BLaER1 (cell line): ENCODE results near the gene PRG3.

ENCODE experiments used
- H3K27ac ChIP-seq: shearing (Covaris generic); formaldehyde crosslinking; 2 replicates; pipeline ENCODE4 v1.8.1; 2022
- H3K27me3 ChIP-seq: shearing (Covaris generic); formaldehyde crosslinking; 2 replicates; pipeline ENCODE4 v1.8.1; 2022
- H3K36me3 ChIP-seq: shearing (Covaris generic); formaldehyde crosslinking; 2 replicates; pipeline ENCODE4 v1.8.1; 2022
- H3K4me1 ChIP-seq: shearing (Covaris generic); formaldehyde crosslinking; 2 replicates; pipeline ENCODE4 v1.8.1; 2022
- H3K4me2 ChIP-seq: shearing (Covaris generic); formaldehyde crosslinking; 2 replicates; pipeline ENCODE4 v1.8.1; 2022
- H3K4me3 ChIP-seq: shearing (Covaris generic); formaldehyde crosslinking; 2 replicates; pipeline ENCODE4 v1.8.1; 2022
- H3K9ac ChIP-seq: shearing (Covaris generic); formaldehyde crosslinking; 2 replicates; pipeline ENCODE4 v1.8.1; 2022
- H3K9me3 ChIP-seq: shearing (Covaris generic); formaldehyde crosslinking; 2 replicates; pipeline ENCODE4 v1.8.1; 2022
- H4K20me1 ChIP-seq: shearing (Covaris generic); formaldehyde crosslinking; 2 replicates; pipeline ENCODE4 v1.8.1; 2022
- Cebpa-rat ChIP-seq: shearing (Covaris generic); IDR thresholded peaks from 2 replicates; pipeline ENCODE4 v1.8.1; 2022

PRG3 gene

DNA sequence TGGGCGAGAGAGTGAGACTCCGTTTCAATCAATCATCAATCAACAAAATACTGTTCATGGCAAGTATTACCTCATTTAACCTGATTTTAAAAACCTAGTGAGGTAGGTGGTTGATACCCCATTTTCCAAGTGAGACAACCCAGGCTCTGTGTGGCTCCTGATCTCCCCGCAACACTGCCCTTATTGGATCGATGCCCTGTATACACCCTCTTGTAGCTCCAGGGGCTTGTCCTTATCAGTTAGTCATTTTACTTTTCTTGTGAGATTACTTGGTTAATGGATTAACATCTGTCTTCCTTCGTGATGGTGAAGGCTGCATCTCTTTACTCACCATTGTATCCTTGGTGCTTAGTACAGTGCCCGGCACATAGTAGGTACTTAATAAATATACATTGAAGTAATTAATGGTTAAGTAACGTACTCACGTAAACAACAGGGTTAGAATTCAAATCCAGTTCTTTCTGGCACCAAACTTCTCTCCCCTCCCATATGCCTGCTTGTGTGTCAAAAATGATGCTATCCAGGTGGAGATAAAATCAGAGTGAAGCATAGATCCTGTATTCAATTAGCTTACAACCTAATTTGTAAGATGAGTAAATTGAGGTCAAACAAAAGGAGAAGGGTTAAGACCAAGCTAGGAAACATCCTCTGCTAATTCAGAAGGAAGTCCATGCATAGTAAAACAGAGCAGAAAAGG, 11.3 kb upstream of the PRG3 start:
- H3K9ac ChIP-seq, result no peak overlapping the region
- no peak overlapping the region for H3K4me2 ChIP-seq

DNA sequence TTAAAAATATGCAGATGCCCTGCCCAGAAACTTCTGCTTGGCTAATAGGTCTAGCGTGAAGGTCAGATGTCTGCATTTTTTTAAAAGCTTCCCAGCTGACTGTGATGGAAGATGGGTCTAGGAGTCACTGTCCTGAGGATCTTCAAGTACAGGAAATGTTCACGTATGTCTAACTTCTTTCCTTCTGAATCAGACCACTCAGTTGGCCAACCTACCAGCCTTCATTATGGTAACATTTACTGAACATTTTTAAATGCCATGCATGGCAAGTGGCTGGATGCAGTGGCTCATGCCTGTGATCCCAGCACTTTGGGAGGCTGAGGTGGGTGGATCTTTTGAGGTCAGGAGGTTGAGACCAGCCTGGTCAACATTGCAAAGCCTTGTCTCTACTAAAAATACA, 10.6 kb upstream of the PRG3 start:
- Histone ChIP-seq H3K4me2 (no peak overlapping the region), H3K9ac (no peak overlapping the region), H3K27ac (no peak overlapping the region), H3K36me3 (0 out of 2 replicates have a peak, but pooled peaks cover 8% of the 10 kb centered on the region), H4K20me1 (no peaks in the 10 kb centered on the region), H3K4me3 (no peak overlapping the region), H3K27me3 (no peaks in the 10 kb centered on the region), H3K9me3 (no peaks in the 10 kb centered on the region), H3K4me1 (0 out of 2 replicates have a peak, but pooled peaks cover 8% of the 10 kb centered on the region)
- no peak for TF ChIP-seq Cebpa-rat

More for the DNA sequence above, 11.3 kb upstream of the PRG3 start:
- H4K20me1 ChIP-seq, result no peaks in the 10 kb centered on the region
- 0 out of 2 replicates have a peak, but pooled peaks cover 8% of the 10 kb centered on the region for H3K36me3 ChIP-seq
- no peaks in the 10 kb centered on the region for H3K9me3 ChIP-seq
- H3K27ac ChIP-seq, result no peak overlapping the region
- no peak overlapping the region for H3K4me3 ChIP-seq
- 0 out of 2 replicates have a peak, but pooled peaks cover 8% of the 10 kb centered on the region for H3K4me1 ChIP-seq
- TF ChIP-seq Cebpa-rat, result no peak
- H3K27me3 ChIP-seq, result no peaks in the 10 kb centered on the region

DNA sequence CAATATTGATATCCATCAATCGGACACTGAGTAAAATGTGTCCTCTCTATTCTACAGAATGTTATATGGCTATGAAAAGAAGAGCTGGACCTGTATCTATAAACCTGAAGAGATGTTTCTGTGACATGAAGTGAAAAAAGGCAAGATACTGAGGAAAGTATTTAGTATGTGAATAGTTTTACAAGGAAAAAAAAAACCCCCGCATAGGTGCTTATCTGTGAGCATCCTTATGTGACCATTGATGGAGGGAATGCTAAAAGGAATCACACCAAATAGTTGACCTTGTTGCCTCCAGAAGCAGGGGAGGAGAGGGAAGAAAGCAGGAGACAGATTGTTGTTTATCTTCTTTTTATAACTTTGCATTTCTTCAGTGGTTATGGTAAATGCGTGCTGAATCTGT, 10.2 kb upstream of the PRG3 start:
- Histone ChIP-seq H3K4me2 (no peak overlapping the region), H3K27me3 (no peaks in the 10 kb centered on the region), H3K9me3 (no peaks in the 10 kb centered on the region), H3K36me3 (0 out of 2 replicates have a peak, but pooled peaks cover 8% of the 10 kb centered on the region), H3K4me1 (0 out of 2 replicates have a peak, but pooled peaks cover 5% of the 10 kb centered on the region), H3K27ac (no peak overlapping the region), H3K4me3 (no peak overlapping the region), H4K20me1 (no peaks in the 10 kb centered on the region), H3K9ac (no peak overlapping the region)
- TF ChIP-seq Cebpa-rat, result no peak

DNA sequence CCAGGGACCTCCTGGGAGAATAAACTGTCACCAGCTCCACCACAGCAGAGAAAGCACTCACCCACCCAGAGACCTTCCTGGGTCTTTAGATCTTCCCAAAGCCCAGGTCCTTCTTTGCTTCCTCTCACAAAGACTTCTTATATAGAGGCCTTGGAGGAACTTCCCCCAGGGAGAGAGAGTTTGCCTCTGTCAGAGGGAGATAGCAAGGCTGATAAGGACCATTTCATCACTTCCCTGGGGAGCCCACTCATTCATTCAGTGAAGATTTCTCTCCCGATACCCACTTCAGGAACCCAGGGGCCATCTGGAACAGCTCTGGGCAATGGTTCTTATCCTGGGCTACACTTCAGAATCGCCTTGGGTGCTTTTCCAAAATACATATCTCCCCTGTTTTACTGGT, 9.6 kb upstream of the PRG3 start, which contains the start of gene PRG2:
PRG2 (minus strand) TSS at position 116 of the 400 bp plus-strand sequence. CDS start 706 bp downstream, outside the sequence.
- no peaks in the 10 kb centered on the region for H3K9me3 ChIP-seq
- no peak for TF ChIP-seq Cebpa-rat
- no peak within 1 kb of the TSS for H3K27ac ChIP-seq
- H3K4me2 ChIP-seq, result no peak within 1 kb of the TSS
- no peaks in the 10 kb centered on the region for H3K4me1 ChIP-seq
- H3K36me3 ChIP-seq, result 0 out of 2 replicates have a peak, but pooled peaks cover 8% of the 10 kb centered on the region
- H4K20me1 ChIP-seq, result no peaks in the 10 kb centered on the region
- H3K9ac ChIP-seq, result no peak within 1 kb of the TSS
- H3K27me3 ChIP-seq, result no peaks in the 10 kb centered on the region
- H3K4me3 ChIP-seq, result no peak within 1 kb of the TSS

DNA sequence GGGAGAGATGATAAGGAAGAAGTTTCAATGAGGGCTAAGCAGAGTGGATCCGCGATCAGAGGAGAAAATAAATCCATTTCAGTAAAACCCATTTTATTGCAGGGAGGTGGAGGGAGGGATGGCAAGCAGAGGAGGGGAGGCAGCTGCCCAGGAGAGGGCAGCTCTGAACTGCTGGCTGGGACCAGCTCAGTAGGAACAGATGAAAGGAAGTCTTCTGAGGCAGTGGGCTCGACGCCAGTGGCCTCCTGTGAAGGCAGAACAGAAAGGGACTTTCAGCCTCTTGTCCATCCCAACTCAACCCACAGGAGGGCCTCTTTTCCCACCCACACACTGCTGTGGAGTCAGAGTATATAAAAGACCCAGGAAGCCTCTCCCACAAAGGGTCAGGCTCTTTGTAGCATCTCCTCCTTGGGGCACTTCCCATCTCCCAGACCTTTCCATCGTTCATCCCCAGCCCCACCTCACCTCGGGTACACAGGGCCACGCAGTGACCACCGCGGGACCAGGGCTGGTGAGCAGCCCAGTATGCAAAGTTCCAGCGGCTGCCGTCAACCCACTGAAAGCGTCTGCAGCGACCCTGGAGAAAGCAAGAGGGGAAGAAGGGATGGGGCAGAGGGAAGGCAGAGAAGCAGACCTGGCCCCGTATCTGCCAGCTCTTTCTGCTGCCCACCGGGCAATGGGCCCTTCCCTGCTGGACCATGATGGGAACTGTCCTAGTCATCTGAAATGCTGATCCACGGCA, 6.5 kb upstream of the PRG3 start:
- no peaks in the 10 kb centered on the region for H3K9me3 ChIP-seq
- no peak overlapping the region for H3K4me2 ChIP-seq
- H3K4me1 ChIP-seq, result no peaks in the 10 kb centered on the region
- H3K27me3 ChIP-seq, result no peaks in the 10 kb centered on the region
- H3K4me3 ChIP-seq, result no peak overlapping the region
- TF ChIP-seq Cebpa-rat, result no peak
- H3K36me3 ChIP-seq, result 0 out of 2 replicates have a peak, but pooled peaks cover 5% of the 10 kb centered on the region
- H3K9ac ChIP-seq, result no peak overlapping the region
- H4K20me1 ChIP-seq, result no peaks in the 10 kb centered on the region
- H3K27ac ChIP-seq, result no peak overlapping the region

DNA sequence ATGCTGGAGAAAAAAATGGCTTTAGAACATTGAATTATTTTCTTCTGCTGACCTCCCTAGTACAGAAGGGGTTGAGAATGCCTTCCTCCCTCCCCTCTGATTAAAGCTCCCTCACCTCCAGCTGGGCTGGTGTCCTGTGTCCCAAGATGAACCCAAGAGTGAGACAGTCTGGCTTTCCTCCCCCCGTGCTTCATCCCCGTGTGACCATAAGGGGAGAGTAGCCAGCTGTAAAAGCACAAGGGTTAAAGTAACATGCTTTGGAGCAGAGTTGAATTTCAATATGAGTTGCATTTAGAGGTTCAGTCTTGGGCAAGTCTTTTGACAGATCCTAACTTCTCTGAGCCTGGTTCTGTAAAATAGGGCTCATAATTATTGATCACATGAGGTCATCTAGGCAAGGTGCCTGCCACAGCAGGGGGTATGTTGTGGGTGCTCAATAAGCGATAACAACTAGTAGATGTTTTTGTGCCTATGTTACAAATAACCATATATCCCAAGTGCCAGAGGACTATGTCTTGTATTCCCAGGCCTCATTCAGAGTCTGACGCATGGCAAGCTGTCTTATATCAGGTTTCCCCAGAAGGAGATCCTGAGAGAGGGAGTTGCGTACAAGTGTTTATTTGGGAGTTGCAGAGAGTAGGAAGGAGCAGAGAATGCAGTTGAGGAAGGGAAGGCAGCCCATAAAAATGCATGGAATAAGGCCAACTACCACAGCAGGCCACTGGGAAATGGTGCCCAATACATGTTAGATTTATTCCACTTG, 5.4 kb upstream of the PRG3 start:
- Histone ChIP-seq H3K9me3 (no peaks in the 10 kb centered on the region), H3K9ac (no peak overlapping the region), H3K4me2 (no peak overlapping the region), H3K27ac (no peak overlapping the region), H3K4me1 (no peaks in the 10 kb centered on the region), H3K27me3 (no peaks in the 10 kb centered on the region), H3K36me3 (no peaks in the 10 kb centered on the region), H4K20me1 (no peaks in the 10 kb centered on the region), H3K4me3 (no peak overlapping the region)
- TF ChIP-seq Cebpa-rat, result no peak

DNA sequence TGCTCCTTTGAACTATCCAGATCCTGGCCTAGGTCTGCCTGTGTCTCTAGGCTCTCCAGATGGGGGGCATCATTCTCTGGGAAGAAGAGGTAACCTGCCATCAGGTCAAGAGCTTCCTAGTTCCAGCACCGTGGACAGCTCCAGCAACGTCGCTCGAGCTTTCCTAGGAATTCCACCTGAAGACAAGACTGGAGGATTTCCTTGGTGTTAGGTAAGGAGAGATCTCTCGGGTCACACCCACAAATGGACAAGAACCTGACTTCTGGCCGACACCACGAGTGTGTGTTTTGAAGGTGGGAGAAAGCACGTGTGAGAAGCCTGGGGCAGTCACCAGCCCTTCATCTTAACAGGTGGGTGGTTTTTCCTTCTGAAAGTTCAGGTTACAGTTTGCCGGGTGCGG, 1.2 kb downstream of the PRG3 start:
- H3K4me2 ChIP-seq, result no peak overlapping the region
- no peaks in the 10 kb centered on the region for H3K27me3 ChIP-seq
- no peak for TF ChIP-seq Cebpa-rat
- H3K4me1 ChIP-seq, result peaks cover 12% of the 10 kb centered on the region
- H3K9me3 ChIP-seq, result no peaks in the 10 kb centered on the region
- no peaks in the 10 kb centered on the region for H4K20me1 ChIP-seq
- H3K9ac ChIP-seq, result no peak overlapping the region
- no peaks in the 10 kb centered on the region for H3K36me3 ChIP-seq
- H3K4me3 ChIP-seq, result no peak overlapping the region
- no peak overlapping the region for H3K27ac ChIP-seq

DNA sequence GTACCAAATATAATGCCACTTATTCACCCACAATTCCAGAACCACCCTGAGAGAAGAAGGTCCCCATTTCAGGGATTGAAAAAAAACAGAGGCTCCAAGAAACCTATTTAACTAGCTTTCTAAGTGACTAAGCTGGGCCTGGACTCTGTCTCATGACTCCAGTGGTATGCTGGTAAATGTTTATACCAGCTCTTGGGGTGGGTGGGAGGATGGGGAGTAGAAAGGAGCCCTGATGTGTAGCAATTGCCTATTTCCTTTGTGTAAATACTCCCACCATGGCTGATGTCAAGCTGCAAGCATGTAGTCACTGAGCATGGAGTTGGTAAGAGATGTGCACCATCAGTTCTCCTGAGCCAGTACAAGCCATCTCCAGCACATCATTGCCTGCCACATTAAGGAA, 2.8 kb downstream of the PRG3 start:
- H3K36me3 ChIP-seq, result no peaks in the 10 kb centered on the region
- no peak overlapping the region for H3K9ac ChIP-seq
- H3K27ac ChIP-seq, result no peak overlapping the region
- no peaks in the 10 kb centered on the region for H3K27me3 ChIP-seq
- H3K4me2 ChIP-seq, result no peak overlapping the region
- H3K4me3 ChIP-seq, result no peak overlapping the region
- no peaks in the 10 kb centered on the region for H4K20me1 ChIP-seq
- no peaks in the 10 kb centered on the region for H3K9me3 ChIP-seq
- TF ChIP-seq Cebpa-rat, result no peak
- H3K4me1 ChIP-seq, result peaks cover 17% of the 10 kb centered on the region

DNA sequence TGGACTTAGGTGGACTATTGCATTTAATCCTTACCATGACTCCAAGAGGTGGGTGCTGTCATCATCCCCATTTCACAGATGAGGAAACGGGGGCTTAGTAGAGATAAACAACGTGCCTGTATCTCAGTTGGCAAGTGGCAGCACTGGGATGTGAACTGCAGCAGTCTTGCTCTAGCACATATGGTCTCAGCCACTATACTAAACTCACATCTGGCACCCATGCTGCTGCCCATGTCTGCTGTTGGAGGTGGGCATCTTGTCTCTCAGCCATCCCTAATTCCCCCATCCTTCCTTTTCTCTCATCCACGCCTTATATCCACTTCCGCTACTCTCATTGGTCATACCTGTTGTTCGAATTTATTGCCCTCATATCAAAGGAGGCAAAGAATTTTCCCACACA, 3.8 kb downstream of the PRG3 start:
- TF ChIP-seq Cebpa-rat, result no peak
- Histone ChIP-seq H3K4me1 (peaks cover 17% of the 10 kb centered on the region), H3K27ac (no peak overlapping the region), H3K9ac (no peak overlapping the region), H3K4me2 (no peak overlapping the region), H3K27me3 (no peaks in the 10 kb centered on the region), H4K20me1 (no peaks in the 10 kb centered on the region), H3K4me3 (no peak overlapping the region), H3K9me3 (no peaks in the 10 kb centered on the region), H3K36me3 (no peaks in the 10 kb centered on the region)
